Panc1 (cell line): ENCODE results near the gene PACC1. TPM values are rescaled to one million over a fixed set of nuclear protein-coding genes. Genes with fewer than 3 reads are reported as not detected.

Source experiments
- ATAC-seq: fragments of 200-7000 bp; cut with Tn5 transposase; 2 replicates; pipeline ENCODE4 v1.9.1; 2020; ENCODE audit warnings: mild to moderate bottlenecking, moderate library complexity
- BruUV-seq: library from RNA; stranded (reverse); fragments of 400-500 nt; replicated peaks from 2 replicates; lab custom pipeline; 2021; lab: Mats Ljungman, UMichigan
- CTCF ChIA-PET: fragments of 300-600 bp; sonication (Branson Sonifier 250); formaldehyde crosslinking; loops from one replicate; lab custom pipeline; 2022; ENCODE audit warnings: antibody characterized with exemption; lab: Charles Lee
- POLR2A ChIA-PET: fragments of 300-600 bp; sonication (Branson Sonifier 250); formaldehyde crosslinking; loops from one replicate; lab custom pipeline; 2022; ENCODE audit warnings: antibody characterized with exemption; lab: Charles Lee
- DNase-seq: peaks from one replicate; pipeline ENCODE4 v3.0.0-alpha.2; 2010; ENCODE audit warnings: low read depth, low spot score
- H3K27ac ChIP-seq: 2 replicates; pipeline ENCODE4 v1.5.1; 2011; ENCODE audit warnings: mild to moderate bottlenecking, low read length, inconsistent platforms
- H3K27me3 ChIP-seq: fragments of 200-500 bp; sonication (Bioruptor generic); 2 replicates; pipeline ENCODE4 v1.6.0; 2014; ENCODE audit warnings: low read length, inconsistent platforms; ENCODE audit not compliant: control insufficient read depth, insufficient read depth
- H3K36me3 ChIP-seq: fragments of 200-500 bp; sonication (Bioruptor generic); 2 replicates; pipeline ENCODE4 v1.5.1; 2014; ENCODE audit warnings: inconsistent platforms, mild to moderate bottlenecking, low read length, moderate library complexity; ENCODE audit not compliant: control insufficient read depth, insufficient read depth
- H3K4me1 ChIP-seq: 2 replicates; pipeline ENCODE4 v1.5.1; 2011; ENCODE audit warnings: inconsistent platforms, mild to moderate bottlenecking, low read length, moderate library complexity; ENCODE audit not compliant: control insufficient read depth, insufficient read depth
- H3K4me3 ChIP-seq, 2 experiments: 2 replicates each; pipeline ENCODE4 v1.5.1; 2011 to 2012; ENCODE audit warnings: low read depth in 2 of 2, low read length in 2 of 2, mild to moderate bottlenecking in 2 of 2, inconsistent platforms in 1 of 2, moderate library complexity in 1 of 2
- H3K9me3 ChIP-seq: fragments of 200-500 bp; sonication (Bioruptor generic); 2 replicates; pipeline ENCODE4 v1.5.1; 2014; ENCODE audit warnings: low read depth, mild to moderate bottlenecking, inconsistent platforms, low read length, moderate library complexity; ENCODE audit not compliant: control insufficient read depth, insufficient read depth
- CTCF ChIP-seq: fragments of 450-650 bp; IDR thresholded peaks from 2 replicates; pipeline ENCODE4 v1.5.1; 2017; ENCODE audit warnings: mild to moderate bottlenecking
- POLR2AphosphoS5 ChIP-seq: IDR thresholded peaks from 2 replicates; pipeline ENCODE4 v1.6.1; 2012; ENCODE audit warnings: mild to moderate bottlenecking, low read depth, low read length, moderate library complexity
- REST ChIP-seq, 2 experiments: IDR thresholded peaks; 2 replicates each; pipeline ENCODE4 v1.6.1; 2011 to 2012; ENCODE audit warnings: low read depth in 2 of 2, control low read depth in 1 of 2, low read length in 1 of 2, mild to moderate bottlenecking in 1 of 2, moderate library complexity in 1 of 2; ENCODE audit not compliant: insufficient read depth in 1 of 2
- SIN3A ChIP-seq: IDR thresholded peaks from 2 replicates; pipeline ENCODE4 v1.6.1; 2012; ENCODE audit warnings: low read depth, mild to moderate bottlenecking, low read length, moderate library complexity, borderline replicate concordance; ENCODE audit not compliant: insufficient read depth
- TCF7L2 ChIP-seq: IDR thresholded peaks from 2 replicates; pipeline ENCODE4 v1.6.1; 2011; ENCODE audit warnings: mild to moderate bottlenecking, low read depth, low read length, inconsistent platforms
- in situ Hi-C: cut with HindIII; loops from 2 replicates; pipeline ENCODE4 v1.10.0; 2016; ENCODE audit warnings: low sequenced_read_pairs, low pct_unique_long_range_greater_than_20kb
- intact Hi-C: fragments of 100-400 bp; cut with micrococcal nuclease; formaldehyde crosslinking; loops from one replicate; pipeline ENCODE4 v1.10.0; 2022; ENCODE audit not compliant: unreplicated experiment
- total RNA-seq: library from RNA; stranded (reverse); gene quantifications from one replicate; pipeline ENCODE4 v1.2.1, GENCODE V29; 2021; ENCODE audit not compliant: unreplicated experiment

PACC1 gene
- total RNA-seq, 1 experiment from 2014 or later: 11.5 TPM

GRCh38 chr1:212317916-212318315 lies 96.8 kb downstream of the PACC1 start:
- POLR2A ChIA-PET: no interaction called here
- no peaks in the 10 kb centered on the region; the same call in 1 of the 2 replicates for H3K4me1 ChIP-seq

DNA sequence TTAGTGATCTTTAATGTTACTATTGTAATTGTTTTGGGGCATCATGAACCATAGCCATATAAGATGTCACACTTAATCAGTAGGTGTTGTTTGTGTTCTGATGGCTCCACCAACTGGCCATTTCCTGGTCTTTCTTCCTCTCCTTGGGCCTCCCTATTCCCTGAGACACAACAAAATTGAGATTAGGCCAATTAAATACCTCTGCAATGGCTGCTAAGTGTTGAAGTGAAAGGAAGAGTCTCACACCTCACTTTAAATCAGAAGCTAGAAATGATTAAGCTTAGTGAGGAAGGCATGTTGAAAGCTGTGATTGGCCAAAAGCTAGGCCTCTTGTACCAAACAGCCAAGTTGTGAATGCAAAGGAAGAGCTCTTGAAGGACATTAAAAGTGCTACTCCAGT lies 98.8 kb downstream of the PACC1 start:
- in situ Hi-C loops: no loop called here
- intact Hi-C loops: no loop called here
- TF ChIP-seq POLR2AphosphoS5 (no peak), CTCF (peak; percentile 62)
- BruUV-seq: no TSS peak
- Histone ChIP-seq H3K36me3 (no peaks in the 10 kb centered on the region), H3K27me3 (no peaks in the 10 kb centered on the region), H3K4me3 (no peak overlapping the region), H3K9me3 (no peaks in the 10 kb centered on the region), H3K27ac (no peak overlapping the region), H3K4me1 (peaks cover 10% of the 10 kb centered on the region)
- ChIA-PET POLR2A (no interaction called here), CTCF (no interaction called here)
- ATAC-seq (peak; percentile 67), DNase-seq (no peak)

More at GRCh38 chr1:212317916-212318315, 96.8 kb downstream of the PACC1 start:
- intact Hi-C loops: no loop called here
- no peak overlapping the region for H3K4me3 ChIP-seq
- ATAC-seq (no peak), DNase-seq (no peak)
- TF ChIP-seq SIN3A (no peak), TCF7L2 (no peak), REST (IDR thresholded peaks at IDR 0.05; ENCODE audit: insufficient read depth in 1 of 2, low read depth in 2 of 2, low read length in 1 of 2) (no peak), CTCF (no peak), POLR2AphosphoS5 (no peak)
- no peak overlapping the region for H3K27ac ChIP-seq
- CTCF ChIA-PET: no interaction called here
- H3K9me3 ChIP-seq: no peaks in the 10 kb centered on the region
- no peaks in the 10 kb centered on the region for H3K36me3 ChIP-seq
- no TSS peak for BruUV-seq
- no peaks in the 10 kb centered on the region for H3K27me3 ChIP-seq
- in situ Hi-C loops: no loop called here
